Breast epithelium (tissue), 4 donors: ENCODE data around the gene KDM7A. TPM values are rescaled to one million over a fixed set of nuclear protein-coding genes. Genes with fewer than 3 reads are reported as not detected.

Source experiments
- DNase-seq, 2 donors: peaks; one replicate each; pipeline ENCODE4 v3.0.0-alpha.2; 2019; ENCODE audit warnings: low spot score in 2 of 2
- H3K27ac ChIP-seq, 2 donors: fragments of 200-600 bp; sonication (generic) in 1 of 2; one replicate each; pipeline ENCODE4 v1.5.1; 2016 to 2019; ENCODE audit warnings: mild to moderate bottlenecking in 1 of 2
- H3K27me3 ChIP-seq, 2 donors: fragments of 200-600 bp; sonication (generic) in 1 of 2; one replicate each; pipeline versions ENCODE4 v1.5.1 to v1.6.0; 2017 to 2019; ENCODE audit warnings: control low read depth in 1 of 2, mild to moderate bottlenecking in 1 of 2
- H3K36me3 ChIP-seq: fragments of 200-600 bp; one replicate; pipeline ENCODE4 v1.5.1; 2019
- H3K4me1 ChIP-seq, 2 donors: fragments of 200-600 bp; sonication (generic); one replicate each; pipeline ENCODE4 v1.5.1; 2016 to 2019; ENCODE audit warnings: control low read depth in 1 of 2
- H3K4me3 ChIP-seq, 3 donors: fragments of 200-600 bp; sonication (generic); 1 replicate in 2 of 3; 2 replicates in 1 of 3; pipeline ENCODE4 v1.5.1; 2016 to 2019; ENCODE audit warnings: mild to moderate bottlenecking in 3 of 3, moderate library complexity in 2 of 3
- H3K9me3 ChIP-seq, 2 donors: fragments of 200-600 bp; sonication (generic) in 1 of 2; one replicate each; pipeline ENCODE4 v1.5.1; 2016 to 2019; ENCODE audit warnings: control low read depth in 1 of 2
- CTCF ChIP-seq, 3 donors: fragments of 450-650 bp; IDR thresholded peaks; one replicate each; pipeline ENCODE4 v1.5.1; 2016 to 2017; ENCODE audit warnings: antibody characterized with exemption in 3 of 3, mild to moderate bottlenecking in 3 of 3, moderate library complexity in 3 of 3
- POLR2A ChIP-seq: fragments of 450-650 bp; IDR thresholded peaks from one replicate; pipeline ENCODE4 v1.6.1; 2016; ENCODE audit warnings: antibody characterized with exemption, mild to moderate bottlenecking, moderate library complexity
- POLR2AphosphoS5 ChIP-seq, 3 donors: sonication (generic); formaldehyde crosslinking; IDR thresholded peaks; one replicate each; pipeline ENCODE4 v1.6.1; 2017; ENCODE audit warnings: antibody characterized with exemption in 3 of 3
- intact Hi-C: fragments of 100-400 bp; cut with DNase I; formaldehyde crosslinking; loops from one replicate; pipeline ENCODE4 v1.15.1; 2023; ENCODE audit warnings: low total_unique reads
- total RNA-seq, 3 donors: library from RNA; depleted of rRNA; stranded (reverse); fragments of >200 nt; gene quantifications; one replicate each; pipeline ENCODE4 v1.1.0, GENCODE V29; 2016

The KDM7A gene
- total RNA-seq, result 10 to 100 TPM; 33.1 to 37.1 (median 34.7) TPM

- Histone ChIP-seq H3K27me3 (no peaks in the 10 kb centered on the region), H3K4me3 (peak within 1 kb of the TSS; percentile 85 to 98 (median 96)), H3K27ac (peak within 1 kb of the TSS; percentile 99 to 100), H3K9me3 (no peaks in the 10 kb centered on the region), H3K36me3 (no peaks in the 10 kb centered on the region), H3K4me1 (no peaks in the 10 kb centered on the region)
- peak; percentile 80 to 87 for DNase-seq
- TF ChIP-seq CTCF (IDR thresholded peaks at IDR 0.05) (no peak), POLR2AphosphoS5 (IDR thresholded peaks at IDR 0.05) (peak; percentile 38 to 81 (median 80)), POLR2A (no peak)
- intact Hi-C loops, result no loop called here
These were observed at the start of gene KDM7A for GRCh38 chr7:140176811-140177702. KDM7A (minus strand) TSS chr7:140176983; CDS start chr7:140176937, 46 bp downstream.

- H3K27ac ChIP-seq, result no peak overlapping the region
- no peak for TF ChIP-seq CTCF (IDR thresholded peaks at IDR 0.05)
- TF ChIP-seq POLR2AphosphoS5 (IDR thresholded peaks at IDR 0.05), result no peak
- TF ChIP-seq POLR2A, result no peak
- H3K27me3 ChIP-seq, result no peaks in the 10 kb centered on the region
- no peaks in the 10 kb centered on the region for H3K9me3 ChIP-seq
- intact Hi-C loops, result no loop called here
- peaks cover 0 to 7% of the 10 kb centered on the region in 2 donors for H3K4me1 ChIP-seq
- H3K4me3 ChIP-seq, result no peak overlapping the region
- no peak for DNase-seq
- no peaks in the 10 kb centered on the region for H3K36me3 ChIP-seq
These were observed 48.9 kb upstream of the KDM7A start for GRCh38 chr7:140225562-140226249.

- intact Hi-C loops, result no loop called here
- H3K9me3 ChIP-seq, result no peaks in the 10 kb centered on the region
- DNase-seq, result no peak
- no peaks in the 10 kb centered on the region for H3K36me3 ChIP-seq
- H3K27me3 ChIP-seq, result no peaks in the 10 kb centered on the region
- H3K4me3 ChIP-seq, result no peak overlapping the region
- no peak overlapping the region for H3K27ac ChIP-seq
- TF ChIP-seq POLR2A (no peak), CTCF (IDR thresholded peaks at IDR 0.05) (no peak), POLR2AphosphoS5 (IDR thresholded peaks at IDR 0.05) (no peak)
- H3K4me1 ChIP-seq, result no peaks in the 10 kb centered on the region
These were observed 46.9 kb upstream of the KDM7A start for GRCh38 chr7:140223515-140224221.

GRCh38 chr7:140222814-140223213 is 46.0 kb upstream of the KDM7A start:
- no peak overlapping the region for H3K4me3 ChIP-seq
- H3K9me3 ChIP-seq, result no peaks in the 10 kb centered on the region
- no peaks in the 10 kb centered on the region for H3K27me3 ChIP-seq
- DNase-seq, result no peak
- H3K4me1 ChIP-seq, result no peaks in the 10 kb centered on the region
- no peak overlapping the region for H3K27ac ChIP-seq
- no peak for TF ChIP-seq CTCF (IDR thresholded peaks at IDR 0.05)
- no peak for TF ChIP-seq POLR2AphosphoS5 (IDR thresholded peaks at IDR 0.05)
- no peak for TF ChIP-seq POLR2A
- no peaks in the 10 kb centered on the region for H3K36me3 ChIP-seq
- intact Hi-C loops, result no loop called here
